ENCODE results near the gene SLC7A9. TPM values are rescaled to one million over a fixed set of nuclear protein-coding genes. Genes with fewer than 3 reads are reported as not detected.

SLC7A9 gene
- total and polyA plus RNA-seq, 2 experiments from 2014 or later, result 0.19 TPM; not detected in 1

- no peak for TF ChIP-seq ZNF462 (CRISPR knock-in tag; IDR thresholded peaks at IDR 0.05)
- no peak for TF ChIP-seq POLR2AphosphoS5 (IDR thresholded peaks at IDR 0.05; ENCODE audit: low read depth)
- no peak for TF ChIP-seq CREB1 (CRISPR knock-in tag; IDR thresholded peaks at IDR 0.05; ENCODE audit: low read depth)
- TF ChIP-seq NANOG (IDR thresholded peaks at IDR 0.05; ENCODE audit: borderline replicate concordance), result no peak
- no peak for TF ChIP-seq EZH2phosphoT487 (IDR thresholded peaks at IDR 0.05; ENCODE audit: unreplicated experiment)
- no peak for TF ChIP-seq ETS1 (IDR thresholded peaks at IDR 0.05)
- TF ChIP-seq JUNB (IDR thresholded peaks at IDR 0.05; ENCODE audit: unreplicated experiment), result no peak
Measured at GRCh38 chr19:32828643-32829344, 40.8 kb downstream of the SLC7A9 start (continued).

- Mint-ChIP-seq H3K4me1 (peaks cover 25% of the 10 kb centered on the region), H3K4me3 (no peak overlapping the region), H3K27ac (peak overlapping the region; percentile 2; the same call in 1 of the 2 replicates), H3K27me3 (ENCODE audit: insufficient read depth, low read depth, poor library complexity) (peaks cover 7% of the 10 kb centered on the region), H3K9me3 (no peaks in the 10 kb centered on the region), H3K36me3 (ENCODE audit: low read depth) (no peaks in the 10 kb centered on the region)
- Histone ChIP-seq H3F3A (replicated peaks; ENCODE audit: low read depth) (no peaks in the 10 kb centered on the region), H3K27me3 (ENCODE audit: insufficient read depth) (no peaks in the 10 kb centered on the region), H3K9me2 (ENCODE audit: insufficient read depth) (no peaks in the 10 kb centered on the region), H3K79me2 (replicated peaks; ENCODE audit: insufficient read depth) (no peaks in the 10 kb centered on the region), H4K20me1 (replicated peaks; ENCODE audit: insufficient read depth) (no peaks in the 10 kb centered on the region), H3K4me2 (no peak overlapping the region), H3K36me3 (ENCODE audit: insufficient read depth) (no peaks in the 10 kb centered on the region), H3K4me3 (no peak overlapping the region), H3K4me1 (ENCODE audit: insufficient read depth) (peaks cover 15% of the 10 kb centered on the region; the same call in 1 of the 2 replicates), H2AFZ (peak overlapping the region; percentile 83; the same call in 1 of the 2 replicates), H3K27ac (ENCODE audit: low read depth) (no peak overlapping the region)
- no peak for TF ChIP-seq EZH2 (IDR thresholded peaks at IDR 0.05; ENCODE audit: low read depth, unreplicated experiment)
- peak; percentile 88 for ATAC-seq
- DNase-seq (ENCODE audit: low spot score), result peak; percentile 35
Measured at GRCh38 chr19:32828139-32828538, 41.4 kb downstream of the SLC7A9 start.

Measured in GM23338 (cell line).